Stomach (tissue), 9 donors: ENCODE results near the gene OBSL1. TPM values are rescaled to one million over a fixed set of nuclear protein-coding genes. Genes with fewer than 3 reads are reported as not detected.

Experiments used
- DNase-seq, 2 donors: peaks; one replicate each; pipeline versions ENCODE4 v3.0.0 to v3.0.0-alpha.2; 2013 to 2019
- H3K27ac ChIP-seq, 5 donors: fragments of 200-600 bp in 4 of 5; sonication (generic) in 4 of 5; one replicate each; pipeline ENCODE4 v1.5.1; 2013 to 2019; ENCODE audit warnings: mild to moderate bottlenecking in 1 of 5, moderate library complexity in 1 of 5
- H3K27me3 ChIP-seq, 3 donors: fragments of 200-600 bp; sonication (generic); one replicate each; pipeline ENCODE4 v1.5.1; 2017 to 2019; ENCODE audit warnings: mixed run types in 1 of 3
- H3K36me3 ChIP-seq, 4 donors: fragments of 200-600 bp; sonication (generic); 1 replicate in 3 of 4; 2 replicates in 1 of 4; pipeline ENCODE4 v1.5.1; 2016 to 2019
- H3K4me1 ChIP-seq, 4 donors: fragments of 200-600 bp; sonication (generic); one replicate each; pipeline ENCODE4 v1.5.1; 2016 to 2019
- H3K4me3 ChIP-seq, 4 donors: fragments of 200-600 bp; sonication (generic) in 3 of 4; one replicate each; pipeline ENCODE4 v1.5.1; 2016 to 2019; ENCODE audit warnings: mild to moderate bottlenecking in 1 of 4
- H3K9me3 ChIP-seq, 4 donors: fragments of 200-600 bp; sonication (generic); one replicate each; pipeline ENCODE4 v1.5.1; 2016 to 2019
- CTCF ChIP-seq, 7 experiments: fragments of 450-650 bp in 4 of 7; fragments of 200-600 bp in 3 of 7; sonication (generic) in 3 of 7; IDR thresholded peaks; one replicate each; pipeline ENCODE4 v1.5.1; 2016 to 2019; ENCODE audit warnings: antibody characterized with exemption in 7 of 7, control low read depth in 2 of 7, mild to moderate bottlenecking in 1 of 7
- EP300 ChIP-seq: sonication (generic); formaldehyde crosslinking; IDR thresholded peaks from one replicate; pipeline ENCODE4 v1.6.1; 2017; ENCODE audit warnings: antibody characterized with exemption
- POLR2A ChIP-seq, 4 donors: fragments of 450-650 bp; IDR thresholded peaks; one replicate each; pipeline ENCODE4 v1.6.1; 2016; ENCODE audit warnings: antibody characterized with exemption in 4 of 4, control low read depth in 2 of 4, mild to moderate bottlenecking in 1 of 4, moderate library complexity in 1 of 4
- POLR2AphosphoS5 ChIP-seq, 3 donors: sonication (generic); formaldehyde crosslinking; IDR thresholded peaks; one replicate each; pipeline ENCODE4 v1.6.1; 2016; ENCODE audit warnings: antibody characterized with exemption in 3 of 3
- WGBS, 5 donors: extraction: QIAGEN DNeasy Blood & Tissue Kit in 3 of 5; methylation state at CpG; one replicate each; pipeline versions ENCODE4 v1.1.5 to v1.1.7; 2013 to 2018; 5-methylcytosine and 5-hydroxymethylcytosine counted together
- intact Hi-C: fragments of 100-400 bp; cut with DNase I; formaldehyde crosslinking; loops from one replicate; pipeline ENCODE4 v1.15.1; 2023; ENCODE audit warnings: low total_unique reads
- polyA plus RNA-seq, 3 donors: library from polyadenylated mRNA; stranded (reverse); fragments of 200-250 nt; gene quantifications; one replicate each; pipeline ENCODE4 v1.2.3, GENCODE V29; 2013
- total RNA-seq, 5 donors: library from RNA; depleted of rRNA; stranded (reverse); fragments of >200 nt; gene quantifications; one replicate each; pipeline versions ENCODE4 v1.1.0 to v1.2.3, GENCODE V29; 2014 to 2016
- donor health status: healthy with polysubstance abuse.
- donor health status: Bipolar disorder and iron deficiency.
- donor health status: healthy.

Gene OBSL1
- total and polyA plus RNA-seq, 8 donors = 19.8 to 62.1 (median 41.5) TPM

- Histone ChIP-seq H3K4me3 (no peak overlapping the region), H3K27ac (no peak overlapping the region), H3K9me3 (no peaks in the 10 kb centered on the region), H3K4me1 (no peaks in the 10 kb centered on the region), H3K27me3 (no peaks in the 10 kb centered on the region), H3K36me3 (peaks cover 56 to 94% (median 89%) of the 10 kb centered on the region in 4 donors)
- no peak for TF ChIP-seq POLR2AphosphoS5 (IDR thresholded peaks at IDR 0.05)
- no peak for TF ChIP-seq EP300
- 83 to 92% (median 90%) methylated on average over 8 to 13 of the region's 13 CpGs for WGBS, 5 donors
- intact Hi-C loops = no loop called here
- no peak for DNase-seq
Observed at GRCh38 chr2:219609149-219609750, 37.9 kb upstream of the OBSL1 start.

- no peak for DNase-seq
- H3K36me3 ChIP-seq = peaks cover 55 to 94% (median 89%) of the 10 kb centered on the region in 4 donors
Observed at GRCh38 chr2:219608399-219608964, 37.1 kb upstream of the OBSL1 start.

GRCh38 chr2:219607931-219608330, 36.6 kb upstream of the OBSL1 start:
- no peaks in the 10 kb centered on the region for H3K9me3 ChIP-seq
- 89 to 94% (median 93%) methylated on average over 13 to 15 of the region's 15 CpGs for WGBS, 5 donors
- intact Hi-C loops = no loop called here
- H3K4me3 ChIP-seq = no peak overlapping the region
- DNase-seq = no peak
- peaks cover 55 to 98% (median 94%) of the 10 kb centered on the region in 4 donors for H3K36me3 ChIP-seq
- no peaks in the 10 kb centered on the region for H3K4me1 ChIP-seq
- no peak overlapping the region for H3K27ac ChIP-seq
- no peak for TF ChIP-seq EP300
- TF ChIP-seq POLR2A (IDR thresholded peaks at IDR 0.05) = no peak
- TF ChIP-seq POLR2AphosphoS5 (IDR thresholded peaks at IDR 0.05) = no peak
- TF ChIP-seq CTCF (IDR thresholded peaks at IDR 0.05) = no peak
- H3K27me3 ChIP-seq = no peaks in the 10 kb centered on the region

More at GRCh38 chr2:219608399-219608964, 37.1 kb upstream of the OBSL1 start:
- no peaks in the 10 kb centered on the region for H3K9me3 ChIP-seq
- WGBS, 5 donors = 79 to 92% (median 88%) methylated on average over 9 to 15 of the region's 15 CpGs
- H3K27ac ChIP-seq = no peak overlapping the region
- no peaks in the 10 kb centered on the region for H3K4me1 ChIP-seq
- intact Hi-C loops = no loop called here
- no peak for TF ChIP-seq POLR2AphosphoS5 (IDR thresholded peaks at IDR 0.05)
- no peak for TF ChIP-seq EP300
- TF ChIP-seq CTCF (IDR thresholded peaks at IDR 0.05) = no peak
- H3K27me3 ChIP-seq = no peaks in the 10 kb centered on the region
- no peak overlapping the region for H3K4me3 ChIP-seq

GRCh38 chr2:219605607-219605954, 34.2 kb upstream of the OBSL1 start:
- Histone ChIP-seq H3K27me3 (no peaks in the 10 kb centered on the region), H3K4me1 (no peaks in the 10 kb centered on the region), H3K9me3 (no peaks in the 10 kb centered on the region), H3K4me3 (no peak overlapping the region), H3K27ac (no peak overlapping the region), H3K36me3 (peaks cover 51 to 99% (median 96%) of the 10 kb centered on the region in 4 donors)
- intact Hi-C loops = no loop called here
- WGBS, 5 donors = 82 to 94% (median 94%) methylated on average over 6 of the region's 6 CpGs
- no peak for DNase-seq
- no peak for TF ChIP-seq POLR2AphosphoS5 (IDR thresholded peaks at IDR 0.05)
- TF ChIP-seq POLR2A (IDR thresholded peaks at IDR 0.05) = no peak

GRCh38 chr2:219603771-219604170, 32.4 kb upstream of the OBSL1 start:
- peaks cover 0 to 3% (median under 1%) of the 10 kb centered on the region in 4 donors for H3K4me1 ChIP-seq
- H3K4me3 ChIP-seq = no peak overlapping the region
- DNase-seq = no peak
- peaks cover 42 to 82% (median 80%) of the 10 kb centered on the region in 4 donors for H3K36me3 ChIP-seq
- no peaks in the 10 kb centered on the region for H3K27me3 ChIP-seq
- no peak overlapping the region for H3K27ac ChIP-seq
- no peaks in the 10 kb centered on the region for H3K9me3 ChIP-seq
- WGBS, 5 donors = 86 to 93% (median 89%) methylated on average over 5 of the region's 5 CpGs
- TF ChIP-seq POLR2A (IDR thresholded peaks at IDR 0.05) (no peak), POLR2AphosphoS5 (IDR thresholded peaks at IDR 0.05) (no peak)
- intact Hi-C loops = no loop called here
